AG09319 (cell line): Measurements from ENCODE around the gene TCERG1L.

Experiments
- DNase-seq: peaks from one replicate; pipeline ENCODE4 v3.0.0-alpha.2; 2010; ENCODE audit warnings: low read depth; ENCODE audit errors: extremely low read depth
- CTCF ChIP-seq: IDR thresholded peaks from 2 replicates; pipeline ENCODE4 v1.5.1; 2011; ENCODE audit warnings: low read depth, mild to moderate bottlenecking, inconsistent platforms, low read length, moderate library complexity

The TCERG1L gene

GRCh38 chr10:131258256-131258655, 53.3 kb downstream of the TCERG1L start:
- no peak for DNase-seq
- no peak for TF ChIP-seq CTCF

GRCh38 chr10:131257027-131257426, 54.5 kb downstream of the TCERG1L start:
- DNase-seq: no peak
- TF ChIP-seq CTCF: no peak

- TF ChIP-seq CTCF: no peak
- DNase-seq: no peak
These were observed 56.7 kb downstream of the TCERG1L start for GRCh38 chr10:131254859-131255252.

- no peak for TF ChIP-seq CTCF
- DNase-seq: no peak
These were observed 57.3 kb downstream of the TCERG1L start for GRCh38 chr10:131253931-131254858.

GRCh38 chr10:131252567-131253276, 58.8 kb downstream of the TCERG1L start:
- no peak for TF ChIP-seq CTCF
- DNase-seq: no peak

- no peak for TF ChIP-seq CTCF
- no peak for DNase-seq
These were observed 60.4 kb downstream of the TCERG1L start for GRCh38 chr10:131251146-131251541.

- no peak for TF ChIP-seq CTCF
- no peak for DNase-seq
These were observed 60.9 kb downstream of the TCERG1L start for GRCh38 chr10:131250454-131251145.
